ENCODE measurements around the gene PEX14.

DNA sequence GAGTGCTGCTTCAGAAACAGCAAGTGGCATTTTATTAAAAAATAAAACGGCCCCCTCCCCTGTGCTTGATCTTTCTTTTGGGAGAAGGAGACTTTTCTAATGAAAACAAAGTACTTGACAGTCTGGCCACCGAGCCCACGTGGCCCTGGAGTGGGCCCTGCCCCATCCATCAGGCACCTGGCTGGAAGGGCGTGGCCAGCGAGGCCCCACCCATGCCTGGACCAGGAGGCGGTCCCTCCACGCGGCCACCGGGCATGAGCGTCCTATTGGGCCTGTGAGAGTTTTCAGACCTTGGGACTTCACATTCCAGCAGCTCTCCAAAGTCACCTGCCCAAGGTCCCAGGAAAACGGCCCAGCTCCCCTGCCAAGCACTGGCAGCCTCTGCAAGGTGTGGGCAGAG, 177.0 kb downstream of the PEX14 start:
- TF ChIP-seq, protein P1, sequence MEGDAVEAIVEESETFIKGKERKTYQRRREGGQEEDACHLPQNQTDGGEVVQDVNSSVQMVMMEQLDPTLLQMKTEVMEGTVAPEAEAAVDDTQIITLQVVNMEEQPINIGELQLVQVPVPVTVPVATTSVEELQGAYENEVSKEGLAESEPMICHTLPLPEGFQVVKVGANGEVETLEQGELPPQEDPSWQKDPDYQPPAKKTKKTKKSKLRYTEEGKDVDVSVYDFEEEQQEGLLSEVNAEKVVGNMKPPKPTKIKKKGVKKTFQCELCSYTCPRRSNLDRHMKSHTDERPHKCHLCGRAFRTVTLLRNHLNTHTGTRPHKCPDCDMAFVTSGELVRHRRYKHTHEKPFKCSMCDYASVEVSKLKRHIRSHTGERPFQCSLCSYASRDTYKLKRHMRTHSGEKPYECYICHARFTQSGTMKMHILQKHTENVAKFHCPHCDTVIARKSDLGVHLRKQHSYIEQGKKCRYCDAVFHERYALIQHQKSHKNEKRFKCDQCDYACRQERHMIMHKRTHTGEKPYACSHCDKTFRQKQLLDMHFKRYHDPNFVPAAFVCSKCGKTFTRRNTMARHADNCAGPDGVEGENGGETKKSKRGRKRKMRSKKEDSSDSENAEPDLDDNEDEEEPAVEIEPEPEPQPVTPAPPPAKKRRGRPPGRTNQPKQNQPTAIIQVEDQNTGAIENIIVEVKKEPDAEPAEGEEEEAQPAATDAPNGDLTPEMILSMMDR (IDR thresholded peaks at IDR 0.05; ENCODE audit: low read length), result no peak
- no peak for TF ChIP-seq EZH2 (IDR thresholded peaks at IDR 0.05; ENCODE audit: borderline replicate concordance, low read length)
